Measurements from ENCODE around the gene MARVELD2. TPM values are rescaled to one million over a fixed set of nuclear protein-coding genes. Genes with fewer than 3 reads are reported as not detected.

MARVELD2 gene
- total RNA-seq, 1 donor = 9.4 TPM

- Histone ChIP-seq H3K4me1 (ENCODE audit: insufficient read depth, low read length) (peaks cover 22% of the 10 kb centered on the region), H3K27ac (ENCODE audit: low read depth, low read length) (no peak overlapping the region), H3K9me3 (ENCODE audit: low read depth, low read length) (no peaks in the 10 kb centered on the region), H3K4me3 (ENCODE audit: insufficient read depth, low read length) (no peak overlapping the region), H3K36me3 (ENCODE audit: insufficient read depth, low read length) (no peaks in the 10 kb centered on the region), H4K20me1 (ENCODE audit: insufficient read depth, low read length) (no peaks in the 10 kb centered on the region), H3K4me2 (ENCODE audit: insufficient read depth, low read length) (no peak overlapping the region), H3K27me3 (ENCODE audit: insufficient read depth, low read length) (peaks cover 77% of the 10 kb centered on the region), H3K79me2 (ENCODE audit: insufficient read depth, low read length) (no peaks in the 10 kb centered on the region), H2AFZ (ENCODE audit: low read length) (no peak overlapping the region)
- TF ChIP-seq CTCF (IDR thresholded peaks at IDR 0.05; ENCODE audit: extremely low read depth, low read depth, low read length) = no peak
- no peak for DNase-seq (ENCODE audit: insufficient read length, low spot score, missing footprints)
These were observed 74.3 kb downstream of the MARVELD2 start for GRCh38 chr5:69489246-69489645.

DNA sequence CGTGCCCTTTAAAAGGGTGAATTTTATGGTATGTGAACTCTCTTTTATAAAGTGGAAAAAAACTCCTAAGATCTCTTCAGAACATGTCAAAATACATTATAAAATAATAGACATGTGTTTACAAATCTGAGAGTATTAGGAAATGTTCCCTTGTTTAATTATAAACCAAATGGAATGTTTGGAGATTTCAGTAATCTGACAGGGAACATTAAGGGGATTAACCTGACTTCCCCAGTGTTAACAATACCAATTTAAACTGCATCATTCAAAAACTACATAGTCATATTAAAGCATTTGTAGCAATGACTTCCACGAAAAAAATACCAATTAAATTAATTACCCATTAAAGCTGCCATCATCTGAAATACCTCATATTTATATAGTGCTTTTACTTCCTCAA lies 76.1 kb downstream of the MARVELD2 start:
- Histone ChIP-seq H3K9me3 (ENCODE audit: low read depth, low read length) (no peaks in the 10 kb centered on the region), H3K36me3 (ENCODE audit: insufficient read depth, low read length) (no peaks in the 10 kb centered on the region), H3K27me3 (ENCODE audit: insufficient read depth, low read length) (peaks cover 88% of the 10 kb centered on the region), H3K4me3 (ENCODE audit: insufficient read depth, low read length) (no peak overlapping the region), H3K27ac (ENCODE audit: low read depth, low read length) (no peak overlapping the region), H4K20me1 (ENCODE audit: insufficient read depth, low read length) (no peaks in the 10 kb centered on the region), H3K79me2 (ENCODE audit: insufficient read depth, low read length) (no peaks in the 10 kb centered on the region), H2AFZ (ENCODE audit: low read length) (no peak overlapping the region), H3K4me2 (ENCODE audit: insufficient read depth, low read length) (no peak overlapping the region), H3K4me1 (ENCODE audit: insufficient read depth, low read length) (peaks cover 14% of the 10 kb centered on the region)
- DNase-seq (ENCODE audit: insufficient read length, low spot score, missing footprints) = no peak
- TF ChIP-seq CTCF (IDR thresholded peaks at IDR 0.05; ENCODE audit: extremely low read depth, low read depth, low read length) = no peak

DNA sequence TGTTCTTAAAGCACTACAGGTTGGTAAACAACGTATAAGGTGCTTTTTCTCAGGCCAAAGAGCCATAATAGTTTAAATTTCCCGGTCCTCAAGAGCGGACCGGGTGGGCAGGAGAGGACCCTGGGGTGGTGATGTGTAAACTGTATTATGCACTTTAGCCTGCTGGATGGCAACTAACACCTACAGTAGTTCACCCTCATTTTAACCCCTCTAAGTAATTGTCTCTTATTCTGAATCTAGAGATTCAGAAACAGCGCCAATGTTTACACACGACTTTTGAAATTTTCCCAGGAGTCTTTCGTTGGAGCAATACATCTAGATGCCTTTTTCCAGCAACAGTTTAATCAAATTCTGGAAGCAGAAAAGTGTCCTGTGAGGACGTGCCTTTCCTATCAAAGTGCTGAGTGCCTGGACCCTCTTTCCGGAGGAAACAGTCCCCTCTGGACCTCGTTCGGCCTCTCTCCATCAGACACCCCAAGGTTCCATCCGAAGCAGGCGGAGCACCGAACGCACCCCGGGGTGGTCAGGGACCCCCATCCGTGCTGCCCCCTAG lies 77.0 kb downstream of the MARVELD2 start:
- Histone ChIP-seq H2AFZ (ENCODE audit: low read length) (peak overlapping the region; percentile 86), H3K27ac (ENCODE audit: low read depth, low read length) (no peak overlapping the region), H3K4me3 (ENCODE audit: insufficient read depth, low read length) (peak overlapping the region; percentile 71), H3K9me3 (ENCODE audit: low read depth, low read length) (no peaks in the 10 kb centered on the region), H3K36me3 (ENCODE audit: insufficient read depth, low read length) (no peaks in the 10 kb centered on the region), H3K79me2 (ENCODE audit: insufficient read depth, low read length) (no peaks in the 10 kb centered on the region), H4K20me1 (ENCODE audit: insufficient read depth, low read length) (no peaks in the 10 kb centered on the region), H3K4me1 (ENCODE audit: insufficient read depth, low read length) (peaks cover 14% of the 10 kb centered on the region), H3K4me2 (ENCODE audit: insufficient read depth, low read length) (peak overlapping the region; percentile 91), H3K27me3 (ENCODE audit: insufficient read depth, low read length) (peaks cover 80% of the 10 kb centered on the region)
- TF ChIP-seq CTCF (IDR thresholded peaks at IDR 0.05; ENCODE audit: extremely low read depth, low read depth, low read length) = no peak
- peak; percentile 59 for DNase-seq (ENCODE audit: insufficient read length, low spot score, missing footprints)

DNA sequence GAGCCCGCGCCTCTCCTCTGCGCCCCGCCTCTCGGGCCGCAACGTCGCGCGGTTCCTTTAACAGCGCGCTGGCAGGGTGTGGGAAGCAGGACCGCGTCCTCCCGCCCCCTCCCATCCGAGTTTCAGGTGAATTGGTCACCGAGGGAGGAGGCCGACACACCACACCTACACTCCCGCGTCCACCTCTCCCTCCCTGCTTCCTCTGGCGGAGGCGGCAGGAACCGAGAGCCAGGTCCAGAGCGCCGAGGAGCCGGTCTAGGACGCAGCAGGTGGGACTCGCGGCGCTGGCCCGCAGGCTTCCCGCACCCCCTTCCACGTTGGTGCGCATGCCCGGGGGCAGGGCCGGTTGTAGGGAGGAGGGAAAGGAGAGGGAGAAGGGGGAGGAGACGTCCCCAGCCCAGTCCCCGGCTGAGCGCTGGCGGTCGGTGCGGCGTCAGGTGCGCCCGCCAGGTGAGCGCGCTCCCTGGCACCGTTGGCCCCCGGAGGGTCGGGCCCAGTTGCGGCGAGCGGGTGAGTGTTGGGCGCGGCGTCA lies 77.5 kb downstream of the MARVELD2 start, which contains the start of gene OCLN:
Gene OCLN, plus strand, starts transcription at position 400 of the 532 bp plus-strand sequence. CDS start 11,455 bp downstream, outside the sequence.
- peak; percentile 73 for DNase-seq (ENCODE audit: insufficient read length, low spot score, missing footprints)
- peak within 1 kb of the TSS; percentile 71 for H3K4me3 ChIP-seq (ENCODE audit: insufficient read depth, low read length)

More for the DNA sequence above, 77.5 kb downstream of the MARVELD2 start, which contains the start of gene OCLN:
- H3K27ac ChIP-seq (ENCODE audit: low read depth, low read length) = no peak within 1 kb of the TSS
- H2AFZ ChIP-seq (ENCODE audit: low read length) = peak within 1 kb of the TSS; percentile 86
- no peaks in the 10 kb centered on the region for H3K36me3 ChIP-seq (ENCODE audit: insufficient read depth, low read length)
- no peaks in the 10 kb centered on the region for H4K20me1 ChIP-seq (ENCODE audit: insufficient read depth, low read length)
- H3K9me3 ChIP-seq (ENCODE audit: low read depth, low read length) = no peaks in the 10 kb centered on the region
- no peaks in the 10 kb centered on the region for H3K79me2 ChIP-seq (ENCODE audit: insufficient read depth, low read length)
- no peak for TF ChIP-seq CTCF (IDR thresholded peaks at IDR 0.05; ENCODE audit: extremely low read depth, low read depth, low read length)
- H3K4me2 ChIP-seq (ENCODE audit: insufficient read depth, low read length) = peak within 1 kb of the TSS; percentile 91
- H3K27me3 ChIP-seq (ENCODE audit: insufficient read depth, low read length) = peaks cover 76% of the 10 kb centered on the region
- peaks cover 14% of the 10 kb centered on the region for H3K4me1 ChIP-seq (ENCODE audit: insufficient read depth, low read length)

Data from osteoblast (primary cell).